HEK293T (cell line): ENCODE data around the gene CD276.

Experiments used
- ARNT ChIP-seq: fragments of 450-650 bp; IDR thresholded peaks from 2 replicates; pipeline ENCODE4 v1.6.1; 2017; ENCODE audit warnings: mild to moderate bottlenecking
- FOXK2 ChIP-seq: fragments of 450-650 bp; IDR thresholded peaks from 2 replicates; pipeline ENCODE4 v1.6.1; 2016; ENCODE audit warnings: mild to moderate bottlenecking
- LEF1 ChIP-seq: fragments of 450-650 bp; IDR thresholded peaks from 2 replicates; pipeline ENCODE4 v1.6.1; 2017; ENCODE audit warnings: mild to moderate bottlenecking, borderline replicate concordance
- NFRKB ChIP-seq: fragments of 450-650 bp; IDR thresholded peaks from 2 replicates; pipeline ENCODE4 v1.6.1; 2016; ENCODE audit warnings: mild to moderate bottlenecking, moderate library complexity
- SUZ12 ChIP-seq: fragments of 450-650 bp; IDR thresholded peaks from 2 replicates; pipeline ENCODE4 v1.6.1; 2016; ENCODE audit warnings: mild to moderate bottlenecking
- TARDBP ChIP-seq: fragments of 450-650 bp; IDR thresholded peaks from 2 replicates; pipeline ENCODE4 v1.6.1; 2016
- TF ChIP-seq, protein P1 (sequence below): fragments of 450-650 bp; IDR thresholded peaks from 2 replicates; pipeline ENCODE4 v1.6.1; 2016

DNA sequence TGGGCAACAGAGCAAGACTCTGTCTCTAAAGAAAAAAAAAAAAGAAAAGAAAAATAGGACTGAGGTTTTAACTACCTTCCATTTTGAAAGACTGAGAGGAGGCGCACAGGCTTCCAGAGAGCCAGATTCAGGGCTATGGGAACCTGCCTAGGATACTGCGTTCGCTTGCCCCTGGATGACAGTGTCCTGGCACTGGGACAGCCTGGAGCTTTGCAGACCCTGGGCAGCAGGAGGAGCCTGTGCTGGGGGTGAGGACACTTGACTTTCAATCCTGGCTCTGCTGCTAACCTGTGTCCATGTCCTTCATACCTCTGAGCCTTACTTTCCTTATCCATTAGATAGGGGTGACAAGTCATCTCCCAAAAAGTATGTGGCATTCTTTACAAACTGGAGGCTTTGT lies 31.2 kb downstream of the CD276 start:
- TF ChIP-seq ARNT (no peak), TARDBP (no peak), SUZ12 (no peak), NFRKB (no peak), LEF1 (no peak), FOXK2 (no peak)
- TF ChIP-seq, protein P1, sequence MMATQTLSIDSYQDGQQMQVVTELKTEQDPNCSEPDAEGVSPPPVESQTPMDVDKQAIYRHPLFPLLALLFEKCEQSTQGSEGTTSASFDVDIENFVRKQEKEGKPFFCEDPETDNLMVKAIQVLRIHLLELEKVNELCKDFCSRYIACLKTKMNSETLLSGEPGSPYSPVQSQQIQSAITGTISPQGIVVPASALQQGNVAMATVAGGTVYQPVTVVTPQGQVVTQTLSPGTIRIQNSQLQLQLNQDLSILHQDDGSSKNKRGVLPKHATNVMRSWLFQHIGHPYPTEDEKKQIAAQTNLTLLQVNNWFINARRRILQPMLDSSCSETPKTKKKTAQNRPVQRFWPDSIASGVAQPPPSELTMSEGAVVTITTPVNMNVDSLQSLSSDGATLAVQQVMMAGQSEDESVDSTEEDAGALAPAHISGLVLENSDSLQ = no peak
